K562 (cell line): Measurements from ENCODE around the gene TSPAN18. TPM values are rescaled to one million over a fixed set of nuclear protein-coding genes. Genes with fewer than 3 reads are reported as not detected.

Experiments used
- ATAC-seq: fragments of 200-7000 bp; cut with Tn5 transposase; 3 replicates; pipeline ENCODE4 v1.9.1; 2020; ENCODE audit warnings: moderate library complexity
- BruUV-seq: library from RNA; stranded (reverse); fragments of 400-500 nt; replicated peaks from 2 replicates; lab custom pipeline; 2021; lab: Mats Ljungman, UMichigan
- CTCF ChIA-PET: fragments of 300-600 bp; formaldehyde crosslinking; extraction: SDS; loops from one replicate; lab custom pipeline; 2021; ENCODE audit warnings: low intra/inter-chr PET ratio; lab: Yijun Ruan, JAX
- POLR2A ChIA-PET: fragments of 300-600, 350-650 bp; sonication (Branson Sonifier 250); formaldehyde crosslinking; extraction: SDS; loops from one replicate; lab custom pipeline; 2021; ENCODE audit warnings: antibody characterized with exemption, inconsistent platforms; lab: Yijun Ruan, JAX
- DNase-seq, 4 experiments: peaks; one replicate each; pipeline versions ENCODE4 v3.0.0 to v3.0.0-alpha.2; 2011 to 2018; ENCODE audit warnings: low spot score in 3 of 4, mixed read lengths in 3 of 4; ENCODE audit errors: extremely low read depth in 1 of 4
- FAIRE-seq: peaks from 2 replicates; lab custom pipeline; 2011; peaks lifted over from hg19 to GRCh38; lab: Jason Lieb, UNC
- H2AFZ ChIP-seq: 2 replicates; pipeline ENCODE4 v1.6.0; 2011; ENCODE audit warnings: low read depth, low read length, control low read depth, inconsistent platforms
- H3K27ac ChIP-seq: fragments of 200-600 bp; 3 replicates; pipeline ENCODE4 v1.8.0; 2011; ENCODE audit warnings: low read depth, mild to moderate bottlenecking, control low read depth, inconsistent platforms, low read length, moderate library complexity, mixed read lengths; ENCODE audit errors: extremely low read depth
- H3K27me3 ChIP-seq, 2 experiments: fragments of 300-600 bp in 1 of 2; 2 replicates in 1 of 2; 3 replicates in 1 of 2; pipeline versions ENCODE4 v1.6.0 to v1.8.0; 2011; ENCODE audit warnings: inconsistent platforms in 2 of 2, low read length in 2 of 2, mild to moderate bottlenecking in 1 of 2, mixed read lengths in 1 of 2, moderate library complexity in 1 of 2; ENCODE audit not compliant: control insufficient read depth in 2 of 2, insufficient read depth in 2 of 2
- H3K36me3 ChIP-seq: fragments of 300-600 bp; 3 replicates; pipeline ENCODE4 v1.8.0; 2011; ENCODE audit warnings: mild to moderate bottlenecking, low read length, inconsistent platforms; ENCODE audit not compliant: control insufficient read depth, insufficient read depth
- H3K4me1 ChIP-seq, 2 experiments: fragments of 200-600 bp in 1 of 2; replicated peaks in 1 of 2; 2 replicates in 1 of 2; 3 replicates in 1 of 2; pipeline versions ENCODE4 v1.5.1 to v1.8.0; 2011; ENCODE audit warnings: inconsistent platforms in 2 of 2, low read length in 2 of 2, mild to moderate bottlenecking in 1 of 2, mixed read lengths in 1 of 2, moderate library complexity in 1 of 2; ENCODE audit not compliant: control insufficient read depth in 2 of 2, insufficient read depth in 2 of 2
- H3K4me2 ChIP-seq: 2 replicates; pipeline ENCODE4 v1.6.1; 2011; ENCODE audit warnings: low read length, control low read depth, inconsistent platforms, mixed read lengths; ENCODE audit not compliant: insufficient read depth
- H3K4me3 ChIP-seq: fragments of 200-600 bp; sonication (generic), shearing (Covaris generic); 2 replicates; pipeline ENCODE4 v1.5.1; 2016; ENCODE audit warnings: control low read depth, inconsistent platforms
- H3K79me2 ChIP-seq: fragments of 200-600 bp; 3 replicates; pipeline ENCODE4 v1.8.0; 2011; ENCODE audit warnings: low read length, inconsistent platforms; ENCODE audit not compliant: control insufficient read depth, insufficient read depth
- H3K9ac ChIP-seq, 2 experiments: 2 replicates each; pipeline versions ENCODE4 v1.6.0 to v1.6.1; 2011; ENCODE audit warnings: low read depth in 2 of 2, low read length in 2 of 2, control low read depth in 1 of 2, inconsistent platforms in 1 of 2, mild to moderate bottlenecking in 1 of 2, mixed read lengths in 1 of 2; ENCODE audit not compliant: insufficient read depth in 1 of 2
- H3K9me1 ChIP-seq: one replicate; pipeline ENCODE4 v1.6.0; 2011; ENCODE audit warnings: inconsistent platforms, mild to moderate bottlenecking, low read length, moderate library complexity; ENCODE audit not compliant: control insufficient read depth, insufficient read depth
- H3K9me3 ChIP-seq: replicated peaks from 2 replicates; pipeline ENCODE4 v1.5.1; 2011; ENCODE audit warnings: low read depth, low read length, inconsistent platforms; ENCODE audit not compliant: control insufficient read depth, insufficient read depth
- H4K20me1 ChIP-seq: replicated peaks from 2 replicates; pipeline ENCODE4 v1.6.1; 2011; ENCODE audit warnings: low read length, inconsistent platforms, mixed read lengths; ENCODE audit not compliant: control insufficient read depth, insufficient read depth
- DNMT1 ChIP-seq: fragments of 450-650 bp; IDR thresholded peaks from 2 replicates; pipeline ENCODE4 v1.6.1; 2016; ENCODE audit warnings: antibody characterized with exemption, mild to moderate bottlenecking
- NFE2 ChIP-seq: IDR thresholded peaks from 2 replicates; pipeline ENCODE4 v1.6.1; 2014; ENCODE audit warnings: antibody characterized with exemption, low read depth
- PHTF2 ChIP-seq: fragments of 250-450 bp; sonication (Bioruptor Pico); IDR thresholded peaks from 2 replicates; pipeline ENCODE4 v1.5.0; 2021; ENCODE audit warnings: mild to moderate bottlenecking
- SIRT6 ChIP-seq: IDR thresholded peaks from one replicate; pipeline ENCODE4 v1.6.1; 2012; ENCODE audit warnings: low read depth, mild to moderate bottlenecking, control low read depth, inconsistent platforms, low read length, moderate library complexity
- THRAP3 ChIP-seq: fragments of 450-650 bp; IDR thresholded peaks from 2 replicates; pipeline ENCODE4 v1.6.1; 2016; ENCODE audit warnings: mild to moderate bottlenecking, inconsistent platforms, borderline replicate concordance
- ZC3H8 ChIP-seq: fragments of 450-650 bp; IDR thresholded peaks from 2 replicates; pipeline ENCODE4 v1.6.1; 2017
- ZNF23 ChIP-seq: fragments of 250-450 bp; sonication (Bioruptor Pico); IDR thresholded peaks from 2 replicates; pipeline ENCODE4 v1.4.0; 2020; ENCODE audit warnings: mild to moderate bottlenecking
- WGBS: fragments of 100-300 bp; shearing (Covaris generic); methylation state at CpG from one replicate; pipeline ENCODE4 v1.1.6; 2016; ENCODE audit warnings: low coverage, mixed read lengths; ENCODE audit not compliant: insufficient coverage; ENCODE audit errors: missing lambda C conversion rate; 5-methylcytosine and 5-hydroxymethylcytosine counted together
- in situ Hi-C: fragments of 300-500 bp; cut with MboI; formaldehyde crosslinking; loops from 4 replicates; pipeline ENCODE4 v1.15.0; 2018; ENCODE audit warnings: inconsistent platforms, mixed read lengths
- intact Hi-C: fragments of 100-400 bp; cut with micrococcal nuclease; formaldehyde crosslinking; loops from 2 replicates; pipeline ENCODE4 v1.14.2; 2022
- polyA plus RNA-seq, 8 experiments: library from polyadenylated mRNA; depleted of rRNA in 4 of 8; stranded (reverse) in 5 of 8; unstranded in 3 of 8; fragments of >200 nt; fragmentation: Nextera tagmentation in 2 of 8; fragmentation: Illumina TruSeq in 1 of 8; extraction: Ambion mirVana in 2 of 8; extraction: Trizol in 1 of 8; gene quantifications; 2 replicates each; pipeline versions ENCODE4 v1.2.1 to v1.2.3, GENCODE V29; 2011 to 2014; ENCODE audit warnings: inconsistent platforms in 1 of 8, missing spikeins in 1 of 8
- total RNA-seq, 7 experiments: library from RNA; depleted of rRNA in 6 of 7; stranded (reverse); fragments of >200 nt in 6 of 7; fragmentation: Illumina TruSeq in 2 of 7; extraction: Trizol in 2 of 7; gene quantifications; 2 replicates each; pipeline versions ENCODE4 v1.2.1 to v1.2.3, GENCODE V29; 2011 to 2021; ENCODE audit warnings: low replicate concordance in 1 of 7
- TF ChIP-seq, protein P1 (sequence below): fragments of 150-350 bp; conservative IDR thresholded peaks from 2 replicates; pipeline ENCODE4 v1.6.1; 2014; ENCODE audit warnings: low read length
- TF ChIP-seq, protein P2 (sequence below), 2 experiments: fragments of 450-650 bp; IDR thresholded peaks; 2 replicates each; pipeline ENCODE4 v1.6.1; 2018; ENCODE audit warnings: mild to moderate bottlenecking in 2 of 2, low read depth in 1 of 2; ENCODE audit not compliant: partially characterized antibody in 2 of 2
- TF ChIP-seq, protein P3 (sequence below): fragments of 250-450 bp; sonication (Bioruptor Pico); IDR thresholded peaks from 2 replicates; pipeline ENCODE4 v1.8.0; 2021; ENCODE audit warnings: mild to moderate bottlenecking, moderate library complexity
- TF ChIP-seq, protein P4 (sequence below), 3 experiments: fragments of 200-800 bp in 1 of 3; sonication (Bioruptor generic) in 1 of 3; sonication (generic) in 1 of 3; formaldehyde crosslinking in 1 of 3; IDR thresholded peaks; 2 replicates each; pipeline versions ENCODE4 v1.6.1 to v1.8.0; 2016 to 2022; ENCODE audit warnings: mild to moderate bottlenecking in 2 of 3, missing compliant biosample characterization in 2 of 3, missing genetic modification characterization in 2 of 3, missing genetic modification reagents in 1 of 3
- TF ChIP-seq, protein P5 (sequence below): fragments of 450-650 bp; IDR thresholded peaks from 2 replicates; pipeline ENCODE4 v1.6.1; 2016; ENCODE audit warnings: missing biosample characterization, missing genetic modification characterization

The TSPAN18 gene
- total and polyA plus RNA-seq, 9 of the 15 experiments (the other 6 are each of a cell fraction or from before 2014, with no cell fraction given) = 0.17 to 0.35 (median 0.22) TPM; not detected in 4

DNA sequence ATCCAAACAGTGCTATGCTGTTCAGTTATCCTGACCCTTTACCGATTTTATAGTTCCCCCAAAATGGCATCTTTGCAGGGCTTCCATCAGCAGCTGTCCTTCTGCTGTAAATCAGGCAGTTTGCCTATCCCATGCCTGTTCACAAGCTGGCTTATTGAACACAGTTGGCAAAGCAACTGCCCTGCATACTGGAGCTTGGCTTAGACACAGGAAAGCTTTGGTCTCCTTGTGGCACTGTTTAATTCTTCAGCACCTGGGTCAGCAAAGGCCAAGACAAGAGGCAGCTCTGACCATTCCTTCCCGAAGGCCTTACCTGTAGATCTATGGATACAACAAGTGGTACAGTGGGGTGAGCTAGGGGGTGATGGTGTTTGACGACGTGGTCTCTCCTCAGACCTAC lies 32.2 kb downstream of the TSPAN18 start:
- in situ Hi-C loops = no loop called here
- DNase-seq (no peak), FAIRE-seq (no peak), ATAC-seq (no peak)
- 4% methylated on average over 4 of the region's 4 CpGs for WGBS
- H3K79me2 ChIP-seq = no peaks in the 10 kb centered on the region
- no peak overlapping the region for H3K4me2 ChIP-seq
- H3K27me3 ChIP-seq = peaks cover 7 to 28% of the 10 kb centered on the region in 2 experiments; a peak in 4 of 5 replicates
- peaks cover 0 to 3% of the 10 kb centered on the region in 2 experiments; a peak in 2 of 5 replicates for H3K4me1 ChIP-seq
- no peak overlapping the region for H2AFZ ChIP-seq
- H3K9ac ChIP-seq = no peak overlapping the region
- no peaks in the 10 kb centered on the region; the same call in 1 of the 2 replicates for H3K9me3 ChIP-seq
- intact Hi-C loops = no loop called here
- H3K27ac ChIP-seq = no peak overlapping the region
- peaks cover 7% of the 10 kb centered on the region; the same call in 1 of the 2 replicates for H4K20me1 ChIP-seq
- H3K4me3 ChIP-seq = no peak overlapping the region
- ChIA-PET CTCF (no interaction called here), POLR2A (interaction anchor here (0.7 kb wide), 1 partner anchor 161 kb away, joined by 3 read pairs; no protein-coding TSS in a partner anchor)
- H3K9me1 ChIP-seq = no peaks in the 10 kb centered on the region
- no peaks in the 10 kb centered on the region for H3K36me3 ChIP-seq
- BruUV-seq = no TSS peak
- TF ChIP-seq ZC3H8 = no peak
- TF ChIP-seq, protein P1, sequence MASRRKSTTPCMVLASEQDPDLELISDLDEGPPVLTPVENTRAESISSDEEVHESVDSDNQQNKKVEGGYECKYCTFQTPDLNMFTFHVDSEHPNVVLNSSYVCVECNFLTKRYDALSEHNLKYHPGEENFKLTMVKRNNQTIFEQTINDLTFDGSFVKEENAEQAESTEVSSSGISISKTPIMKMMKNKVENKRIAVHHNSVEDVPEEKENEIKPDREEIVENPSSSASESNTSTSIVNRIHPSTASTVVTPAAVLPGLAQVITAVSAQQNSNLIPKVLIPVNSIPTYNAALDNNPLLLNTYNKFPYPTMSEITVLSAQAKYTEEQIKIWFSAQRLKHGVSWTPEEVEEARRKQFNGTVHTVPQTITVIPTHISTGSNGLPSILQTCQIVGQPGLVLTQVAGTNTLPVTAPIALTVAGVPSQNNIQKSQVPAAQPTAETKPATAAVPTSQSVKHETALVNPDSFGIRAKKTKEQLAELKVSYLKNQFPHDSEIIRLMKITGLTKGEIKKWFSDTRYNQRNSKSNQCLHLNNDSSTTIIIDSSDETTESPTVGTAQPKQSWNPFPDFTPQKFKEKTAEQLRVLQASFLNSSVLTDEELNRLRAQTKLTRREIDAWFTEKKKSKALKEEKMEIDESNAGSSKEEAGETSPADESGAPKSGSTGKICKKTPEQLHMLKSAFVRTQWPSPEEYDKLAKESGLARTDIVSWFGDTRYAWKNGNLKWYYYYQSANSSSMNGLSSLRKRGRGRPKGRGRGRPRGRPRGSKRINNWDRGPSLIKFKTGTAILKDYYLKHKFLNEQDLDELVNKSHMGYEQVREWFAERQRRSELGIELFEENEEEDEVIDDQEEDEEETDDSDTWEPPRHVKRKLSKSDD = no peak
- no peak for TF ChIP-seq THRAP3
- no peak for TF ChIP-seq SIRT6
- TF ChIP-seq, protein P2, sequence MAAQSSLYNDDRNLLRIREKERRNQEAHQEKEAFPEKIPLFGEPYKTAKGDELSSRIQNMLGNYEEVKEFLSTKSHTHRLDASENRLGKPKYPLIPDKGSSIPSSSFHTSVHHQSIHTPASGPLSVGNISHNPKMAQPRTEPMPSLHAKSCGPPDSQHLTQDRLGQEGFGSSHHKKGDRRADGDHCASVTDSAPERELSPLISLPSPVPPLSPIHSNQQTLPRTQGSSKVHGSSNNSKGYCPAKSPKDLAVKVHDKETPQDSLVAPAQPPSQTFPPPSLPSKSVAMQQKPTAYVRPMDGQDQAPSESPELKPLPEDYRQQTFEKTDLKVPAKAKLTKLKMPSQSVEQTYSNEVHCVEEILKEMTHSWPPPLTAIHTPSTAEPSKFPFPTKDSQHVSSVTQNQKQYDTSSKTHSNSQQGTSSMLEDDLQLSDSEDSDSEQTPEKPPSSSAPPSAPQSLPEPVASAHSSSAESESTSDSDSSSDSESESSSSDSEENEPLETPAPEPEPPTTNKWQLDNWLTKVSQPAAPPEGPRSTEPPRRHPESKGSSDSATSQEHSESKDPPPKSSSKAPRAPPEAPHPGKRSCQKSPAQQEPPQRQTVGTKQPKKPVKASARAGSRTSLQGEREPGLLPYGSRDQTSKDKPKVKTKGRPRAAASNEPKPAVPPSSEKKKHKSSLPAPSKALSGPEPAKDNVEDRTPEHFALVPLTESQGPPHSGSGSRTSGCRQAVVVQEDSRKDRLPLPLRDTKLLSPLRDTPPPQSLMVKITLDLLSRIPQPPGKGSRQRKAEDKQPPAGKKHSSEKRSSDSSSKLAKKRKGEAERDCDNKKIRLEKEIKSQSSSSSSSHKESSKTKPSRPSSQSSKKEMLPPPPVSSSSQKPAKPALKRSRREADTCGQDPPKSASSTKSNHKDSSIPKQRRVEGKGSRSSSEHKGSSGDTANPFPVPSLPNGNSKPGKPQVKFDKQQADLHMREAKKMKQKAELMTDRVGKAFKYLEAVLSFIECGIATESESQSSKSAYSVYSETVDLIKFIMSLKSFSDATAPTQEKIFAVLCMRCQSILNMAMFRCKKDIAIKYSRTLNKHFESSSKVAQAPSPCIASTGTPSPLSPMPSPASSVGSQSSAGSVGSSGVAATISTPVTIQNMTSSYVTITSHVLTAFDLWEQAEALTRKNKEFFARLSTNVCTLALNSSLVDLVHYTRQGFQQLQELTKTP (IDR thresholded peaks at IDR 0.05; ENCODE audit: low read depth in 1 of 2, partially characterized antibody in 2 of 2) = no peak
- TF ChIP-seq, protein P3, sequence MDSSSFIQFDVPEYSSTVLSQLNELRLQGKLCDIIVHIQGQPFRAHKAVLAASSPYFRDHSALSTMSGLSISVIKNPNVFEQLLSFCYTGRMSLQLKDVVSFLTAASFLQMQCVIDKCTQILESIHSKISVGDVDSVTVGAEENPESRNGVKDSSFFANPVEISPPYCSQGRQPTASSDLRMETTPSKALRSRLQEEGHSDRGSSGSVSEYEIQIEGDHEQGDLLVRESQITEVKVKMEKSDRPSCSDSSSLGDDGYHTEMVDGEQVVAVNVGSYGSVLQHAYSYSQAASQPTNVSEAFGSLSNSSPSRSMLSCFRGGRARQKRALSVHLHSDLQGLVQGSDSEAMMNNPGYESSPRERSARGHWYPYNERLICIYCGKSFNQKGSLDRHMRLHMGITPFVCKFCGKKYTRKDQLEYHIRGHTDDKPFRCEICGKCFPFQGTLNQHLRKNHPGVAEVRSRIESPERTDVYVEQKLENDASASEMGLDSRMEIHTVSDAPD (CRISPR knock-in tag) = no peak
- TF ChIP-seq ZNF23 (CRISPR knock-in tag) = no peak
- TF ChIP-seq DNMT1 = no peak
- TF ChIP-seq NFE2 = no peak
- TF ChIP-seq, protein P4, sequence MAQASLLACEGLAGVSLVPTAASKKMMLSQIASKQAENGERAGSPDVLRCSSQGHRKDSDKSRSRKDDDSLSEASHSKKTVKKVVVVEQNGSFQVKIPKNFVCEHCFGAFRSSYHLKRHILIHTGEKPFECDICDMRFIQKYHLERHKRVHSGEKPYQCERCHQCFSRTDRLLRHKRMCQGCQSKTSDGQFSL (CRISPR knock-in tag; IDR thresholded peaks at IDR 0.05) = no peak
- TF ChIP-seq, protein P4 (tag; IDR thresholded peaks at IDR 0.05) = no peak
- TF ChIP-seq, protein P5, sequence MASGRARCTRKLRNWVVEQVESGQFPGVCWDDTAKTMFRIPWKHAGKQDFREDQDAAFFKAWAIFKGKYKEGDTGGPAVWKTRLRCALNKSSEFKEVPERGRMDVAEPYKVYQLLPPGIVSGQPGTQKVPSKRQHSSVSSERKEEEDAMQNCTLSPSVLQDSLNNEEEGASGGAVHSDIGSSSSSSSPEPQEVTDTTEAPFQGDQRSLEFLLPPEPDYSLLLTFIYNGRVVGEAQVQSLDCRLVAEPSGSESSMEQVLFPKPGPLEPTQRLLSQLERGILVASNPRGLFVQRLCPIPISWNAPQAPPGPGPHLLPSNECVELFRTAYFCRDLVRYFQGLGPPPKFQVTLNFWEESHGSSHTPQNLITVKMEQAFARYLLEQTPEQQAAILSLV = no peak
- no peak for TF ChIP-seq PHTF2 (CRISPR knock-in tag)
